AG10803 (cell line): ENCODE results near the gene ESD.
"Not testable (repeated sequence)": the region's sequence is repeated elsewhere in the genome, so short reads cannot be mapped to it uniquely, and the experiment has no call there.

Source experiments
- DNase-seq: peaks from one replicate; pipeline ENCODE4 v3.0.0; 2010; ENCODE audit warnings: low read depth
- H3K4me3 ChIP-seq: 2 replicates; pipeline ENCODE4 v1.5.1; 2011; ENCODE audit warnings: mild to moderate bottlenecking, low read length, control low read depth
- CTCF ChIP-seq: conservative IDR thresholded peaks from 2 replicates; pipeline ENCODE4 v1.5.1; 2011; ENCODE audit warnings: mild to moderate bottlenecking, low read length, control low read depth, inconsistent platforms

ESD gene

GRCh38 chr13:46759846-46760245 is 37.1 kb downstream of the ESD start:
- H3K4me3 ChIP-seq, result no peak overlapping the region
- peak; percentile 37 for DNase-seq
- TF ChIP-seq CTCF, result no peak

DNA sequence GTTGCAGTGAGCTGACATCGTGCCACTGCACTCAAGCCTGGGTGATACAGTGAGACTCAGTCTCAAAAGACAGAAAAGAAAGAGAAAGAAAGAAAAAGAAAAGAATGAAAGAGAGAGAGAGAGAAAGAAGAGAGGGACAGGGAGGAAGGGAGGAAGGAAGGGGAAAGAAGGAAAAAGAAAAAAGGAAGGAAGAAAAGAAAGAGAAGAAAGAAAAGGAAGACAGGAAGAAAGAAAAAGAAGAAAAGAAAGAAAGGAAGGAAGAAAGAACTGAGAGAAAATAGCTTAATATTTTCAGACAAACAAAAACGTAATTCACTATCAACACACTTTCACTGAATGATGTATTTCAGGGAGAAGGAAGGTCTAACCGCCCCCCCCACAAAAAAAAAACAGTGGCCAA is 39.3 kb downstream of the ESD start:
- no peak overlapping the region for H3K4me3 ChIP-seq
- no peak for TF ChIP-seq CTCF
- DNase-seq, result no peak

DNA sequence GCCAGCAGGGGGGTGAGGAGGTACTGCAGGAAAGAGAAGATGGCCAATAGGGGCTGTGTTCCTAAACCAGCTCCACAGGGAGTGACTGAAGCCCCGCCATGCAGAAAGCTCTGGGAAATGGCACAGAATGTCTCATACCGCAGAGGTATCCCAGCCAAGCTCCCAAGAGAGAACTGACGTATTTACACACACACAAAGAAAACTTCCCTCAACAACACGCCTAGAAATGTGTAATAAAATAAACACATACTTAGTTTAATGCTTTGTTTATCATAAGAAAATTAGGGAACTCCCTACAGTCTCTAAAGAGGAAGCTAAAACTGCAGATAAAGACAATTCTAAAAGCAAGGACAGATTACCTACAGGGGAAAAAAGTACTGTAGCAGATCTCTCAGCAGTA is 40.0 kb downstream of the ESD start:
- TF ChIP-seq CTCF, result no peak
- H3K4me3 ChIP-seq, result no peak overlapping the region
- peak; percentile 29 for DNase-seq

DNA sequence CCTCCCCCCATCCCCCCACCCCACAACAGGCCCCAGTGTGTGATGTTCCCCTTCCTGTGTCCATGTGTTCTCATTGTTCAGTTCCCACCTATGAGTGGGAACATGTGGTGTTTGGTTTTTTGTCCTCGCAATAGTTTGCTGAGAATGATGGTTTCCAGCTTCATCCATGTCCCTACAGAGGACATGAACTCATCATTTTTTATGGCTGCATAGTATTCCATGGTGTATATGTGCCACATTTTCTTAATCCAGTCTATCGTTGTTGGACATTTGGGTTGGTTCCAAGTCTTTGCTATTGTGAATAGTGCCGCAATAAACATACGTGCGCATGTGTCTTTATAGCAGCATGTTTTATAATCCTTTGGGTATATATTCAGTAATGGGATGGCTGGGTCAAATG is 41.5 kb downstream of the ESD start:
- H3K4me3 ChIP-seq, DNase-seq: not testable (repeated sequence)

DNA sequence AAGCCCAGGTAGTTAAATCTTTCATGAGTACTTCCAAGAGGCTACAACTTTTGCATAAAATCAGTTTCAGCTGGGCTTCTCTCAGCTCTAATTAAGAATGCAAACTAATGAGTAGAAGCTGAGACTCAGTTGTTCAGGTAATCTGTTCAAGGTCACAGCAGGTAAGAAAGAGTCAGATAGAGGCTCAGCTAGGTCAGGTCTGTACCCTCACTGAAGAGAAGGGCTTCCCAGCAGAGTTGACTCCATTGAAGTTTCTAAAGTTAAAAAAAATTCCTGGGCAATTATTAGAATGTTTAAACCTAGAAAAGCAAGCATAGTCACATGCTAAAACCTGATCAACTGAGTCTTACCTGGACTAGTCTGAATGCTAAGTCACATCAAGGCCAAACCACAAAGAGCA is 42.1 kb downstream of the ESD start:
- DNase-seq, result no peak
- TF ChIP-seq CTCF, result no peak
- no peak overlapping the region for H3K4me3 ChIP-seq

GRCh38 chr13:46753917-46754316 is 43.0 kb downstream of the ESD start:
- H3K4me3 ChIP-seq, result no peak overlapping the region
- DNase-seq, result no peak
- no peak for TF ChIP-seq CTCF

GRCh38 chr13:46753137-46753536 is 43.8 kb downstream of the ESD start:
- H3K4me3 ChIP-seq, result no peak overlapping the region
- no peak for TF ChIP-seq CTCF
- no peak for DNase-seq
